Amygdala (tissue), 56 donors: ENCODE data around the gene ERVH48-1.
A peak's percentile ranks its signal among the peaks of the same experiment; 100 is the strongest.
"Not testable (repeated sequence)": the region's sequence is repeated elsewhere in the genome, so short reads cannot be mapped to it uniquely, and the experiment has no call there.

Experiments used
- DNase-seq, 56 donors: peaks; one replicate each; lab custom pipeline; 2025; lab: John Stamatoyannopoulos, UW

ERVH48-1 gene

GRCh38 chr21:42911920-42912319, 13.5 kb downstream of the ERVH48-1 start:
- not testable (repeated sequence) for DNase-seq

GRCh38 chr21:42908484-42908883, 16.9 kb downstream of the ERVH48-1 start:
- not testable (repeated sequence) for DNase-seq

GRCh38 chr21:42906233-42906632, 19.2 kb downstream of the ERVH48-1 start:
- no peak for DNase-seq

- DNase-seq = no peak
Observed at GRCh38 chr21:42905195-42905594, 20.2 kb downstream of the ERVH48-1 start.

GRCh38 chr21:42903817-42904216, 21.6 kb downstream of the ERVH48-1 start:
- DNase-seq = no peak

- DNase-seq = no peak
Observed at GRCh38 chr21:42900446-42900845, 25.0 kb downstream of the ERVH48-1 start.

- peak; percentile 77 to 100 (median 99) for DNase-seq
Observed at GRCh38 chr21:42892931-42893755, 32.3 kb downstream of the ERVH48-1 start, which contains the start of gene NDUFV3. Gene NDUFV3, plus strand, starts transcription at chr21:42893309. Its CDS starts 25 bp downstream, at chr21:42893334.

GRCh38 chr21:42892582-42892930, 32.9 kb downstream of the ERVH48-1 start:
- peak in 3 of 56 donors; percentile 17 to 73 (median 56) for DNase-seq

GRCh38 chr21:42887326-42887725, 38.1 kb downstream of the ERVH48-1 start:
- DNase-seq = no peak

- DNase-seq = no peak
Observed at GRCh38 chr21:42883921-42884320, 41.5 kb downstream of the ERVH48-1 start.

- DNase-seq = no peak
Observed at GRCh38 chr21:42880352-42880751, 45.1 kb downstream of the ERVH48-1 start.

- DNase-seq = peak; percentile 67 to 97 (median 90)
Observed at GRCh38 chr21:42878993-42879787, 46.2 kb downstream of the ERVH48-1 start, which contains the start of gene WDR4. Gene WDR4, minus strand, starts transcription at chr21:42879539. Its CDS starts 44 bp downstream, at chr21:42879495.

GRCh38 chr21:42878678-42878992, 46.8 kb downstream of the ERVH48-1 start:
- DNase-seq = no peak

- not testable (repeated sequence) for DNase-seq
Observed at GRCh38 chr21:42875811-42876210, 49.6 kb downstream of the ERVH48-1 start.

GRCh38 chr21:42873096-42873495, 52.3 kb downstream of the ERVH48-1 start:
- no peak for DNase-seq

- no peak for DNase-seq
Observed at GRCh38 chr21:42868196-42868595, 57.2 kb downstream of the ERVH48-1 start.
